HepG2 (cell line): ENCODE data around the gene GRK5. TPM values are rescaled to one million over a fixed set of nuclear protein-coding genes. Genes with fewer than 3 reads are reported as not detected.

Experiments used
- KAT2B ChIP-seq: fragments of 150-350 bp; IDR thresholded peaks from 2 replicates; pipeline ENCODE4 v1.6.1; 2014; ENCODE audit warnings: low read depth, low read length, borderline replicate concordance
- MBD4 ChIP-seq: IDR thresholded peaks from 2 replicates; pipeline ENCODE4 v1.6.1; 2012; ENCODE audit warnings: low read length, inconsistent platforms, borderline replicate concordance
- NPAS2 ChIP-seq: sonication (generic); formaldehyde crosslinking; IDR thresholded peaks from 2 replicates; pipeline ENCODE4 v1.8.0; 2022; ENCODE audit warnings: mild to moderate bottlenecking, missing genetic modification reagents, borderline replicate concordance
- RCOR2 ChIP-seq: IDR thresholded peaks from 2 replicates; pipeline ENCODE4 v1.6.1; 2016; ENCODE audit warnings: missing biosample characterization, missing genetic modification reagents
- RNF2 ChIP-seq: fragments of 450-650 bp; conservative IDR thresholded peaks from 2 replicates; pipeline ENCODE4 v1.6.1; 2016; ENCODE audit warnings: low read depth
- ZMAT5 ChIP-seq: sonication (generic); formaldehyde crosslinking; IDR thresholded peaks from 2 replicates; pipeline ENCODE4 v1.5.0; 2020; ENCODE audit warnings: mild to moderate bottlenecking, low read depth, missing genetic modification reagents, borderline replicate concordance
- ZNF251 ChIP-seq: sonication (generic); formaldehyde crosslinking; IDR thresholded peaks from 2 replicates; pipeline ENCODE4 v1.9.0; 2021; ENCODE audit warnings: mild to moderate bottlenecking, missing genetic modification reagents
- ZNF253 ChIP-seq: sonication (generic); formaldehyde crosslinking; IDR thresholded peaks from 2 replicates; pipeline ENCODE4 v1.8.0; 2022; ENCODE audit warnings: mild to moderate bottlenecking, missing genetic modification reagents, borderline replicate concordance
- ZNF281 ChIP-seq: sonication (generic); formaldehyde crosslinking; IDR thresholded peaks from 2 replicates; pipeline ENCODE4 v1.4.0; 2020; ENCODE audit warnings: missing genetic modification reagents, borderline replicate concordance
- ZNF530 ChIP-seq: sonication (generic); formaldehyde crosslinking; IDR thresholded peaks from 2 replicates; pipeline ENCODE4 v1.5.0; 2020; ENCODE audit warnings: low read depth, mild to moderate bottlenecking, missing genetic modification reagents
- ZNF788 ChIP-seq: sonication (generic); formaldehyde crosslinking; IDR thresholded peaks from 2 replicates; pipeline ENCODE4 v1.5.0; 2020; ENCODE audit warnings: mild to moderate bottlenecking, missing genetic modification reagents, borderline replicate concordance
- polyA plus RNA-seq, 8 experiments: library from polyadenylated mRNA; depleted of rRNA in 3 of 8; stranded (reverse) in 7 of 8; unstranded in 1 of 8; fragments of >200 nt; fragmentation: Illumina TruSeq in 4 of 8; extraction: Trizol in 4 of 8; gene quantifications; 2 replicates each; pipeline versions ENCODE4 v1.2.1 to v1.2.3, GENCODE V29; 2011 to 2016; ENCODE audit warnings: low read depth in 4 of 8, missing spikeins in 1 of 8, mixed read lengths in 1 of 8; ENCODE audit not compliant: insufficient read depth in 1 of 8
- total RNA-seq, 5 experiments: library from RNA; depleted of rRNA; stranded (reverse); fragments of >200 nt; fragmentation: Illumina TruSeq; extraction: Trizol; gene quantifications; 2 replicates each; pipeline ENCODE4 v1.2.3, GENCODE V29; 2016; ENCODE audit warnings: low read depth in 1 of 5

The GRK5 gene
- total and polyA plus RNA-seq, 2 of the 13 experiments (the other 11 are each of a cell fraction or from before 2014, with no cell fraction given), result 10.4 to 12.6 TPM

GRCh38 chr10:119447823-119448546 is 240.6 kb downstream of the GRK5 start (continued):
- TF ChIP-seq ZNF281 (CRISPR knock-in tag), result no peak
- no peak for TF ChIP-seq MBD4
- no peak for TF ChIP-seq ZNF253 (CRISPR knock-in tag)
- no peak for TF ChIP-seq ZNF788 (CRISPR knock-in tag)
- TF ChIP-seq NPAS2 (CRISPR knock-in tag), result no peak
- TF ChIP-seq RNF2, result no peak
- no peak for TF ChIP-seq ZNF251 (CRISPR knock-in tag)
- TF ChIP-seq ZMAT5 (CRISPR knock-in tag), result no peak
- no peak for TF ChIP-seq RCOR2 (CRISPR knock-in tag)
- TF ChIP-seq ZNF530 (CRISPR knock-in tag), result no peak
- TF ChIP-seq KAT2B, result no peak
